ENCODE measurements around the gene AK5. TPM values are rescaled to one million over a fixed set of nuclear protein-coding genes. Genes with fewer than 3 reads are reported as not detected.

The AK5 gene
- total RNA-seq, 1 experiment from 2014 or later: 3.8 TPM

DNA sequence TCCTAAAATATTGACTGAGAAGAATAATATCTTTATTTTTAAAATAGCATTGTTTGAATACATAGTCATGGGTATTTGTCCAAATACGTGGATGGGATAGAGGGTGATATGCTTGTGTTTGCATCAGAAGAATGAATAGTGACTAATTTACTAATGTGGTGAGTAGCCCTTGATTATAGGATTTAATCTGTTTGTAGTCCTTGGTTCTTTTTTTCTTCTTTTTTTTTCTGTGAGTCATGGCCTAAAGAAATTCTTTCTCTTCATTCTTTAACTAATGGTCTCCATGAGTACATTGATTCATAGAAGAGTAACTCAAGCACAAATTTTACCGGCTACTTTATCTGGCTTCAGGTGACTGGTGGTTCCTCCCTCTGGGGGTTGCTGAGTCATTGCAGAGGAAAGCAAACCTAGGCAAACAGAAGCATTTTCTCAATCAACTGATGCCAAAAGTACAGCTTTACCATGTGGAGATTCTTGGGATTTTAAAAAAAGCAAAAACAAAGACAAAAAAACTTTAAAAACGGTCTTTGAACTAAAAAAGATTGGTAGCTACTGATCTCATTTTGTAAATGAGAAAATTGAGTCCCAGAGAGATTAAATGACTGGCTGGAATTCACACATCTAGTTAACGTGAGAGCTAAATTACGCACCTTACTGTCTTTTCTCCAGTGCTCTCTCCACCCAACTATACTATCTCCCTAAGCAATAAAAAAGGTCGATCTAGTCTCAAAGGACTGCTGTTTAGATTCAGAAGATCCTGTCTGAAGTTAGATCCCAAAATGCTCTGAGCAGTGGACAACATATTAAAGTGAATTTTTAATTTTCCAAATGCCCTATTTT lies 40.5 kb downstream of the AK5 start:
- H3K4me1 ChIP-seq (ENCODE audit: insufficient read depth, low read length): peaks cover 37% of the 10 kb centered on the region
- TSS peak; percentile 58 for BruUV-seq (replicated peaks)
- peak overlapping the region; percentile 96 for H3K27ac ChIP-seq (ENCODE audit: low read length)
- DNase-seq (peak; percentile 97), ATAC-seq (peak; percentile 97)
- no peaks in the 10 kb centered on the region for H4K20me1 ChIP-seq (ENCODE audit: low read length)
- H3K4me3 ChIP-seq (ENCODE audit: low read length): no peak overlapping the region
- no peaks in the 10 kb centered on the region for H3K79me2 ChIP-seq (ENCODE audit: low read length)
- TF ChIP-seq, protein P1, sequence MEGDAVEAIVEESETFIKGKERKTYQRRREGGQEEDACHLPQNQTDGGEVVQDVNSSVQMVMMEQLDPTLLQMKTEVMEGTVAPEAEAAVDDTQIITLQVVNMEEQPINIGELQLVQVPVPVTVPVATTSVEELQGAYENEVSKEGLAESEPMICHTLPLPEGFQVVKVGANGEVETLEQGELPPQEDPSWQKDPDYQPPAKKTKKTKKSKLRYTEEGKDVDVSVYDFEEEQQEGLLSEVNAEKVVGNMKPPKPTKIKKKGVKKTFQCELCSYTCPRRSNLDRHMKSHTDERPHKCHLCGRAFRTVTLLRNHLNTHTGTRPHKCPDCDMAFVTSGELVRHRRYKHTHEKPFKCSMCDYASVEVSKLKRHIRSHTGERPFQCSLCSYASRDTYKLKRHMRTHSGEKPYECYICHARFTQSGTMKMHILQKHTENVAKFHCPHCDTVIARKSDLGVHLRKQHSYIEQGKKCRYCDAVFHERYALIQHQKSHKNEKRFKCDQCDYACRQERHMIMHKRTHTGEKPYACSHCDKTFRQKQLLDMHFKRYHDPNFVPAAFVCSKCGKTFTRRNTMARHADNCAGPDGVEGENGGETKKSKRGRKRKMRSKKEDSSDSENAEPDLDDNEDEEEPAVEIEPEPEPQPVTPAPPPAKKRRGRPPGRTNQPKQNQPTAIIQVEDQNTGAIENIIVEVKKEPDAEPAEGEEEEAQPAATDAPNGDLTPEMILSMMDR (conservative IDR thresholded peaks at IDR 0.05; ENCODE audit: low read depth, low read length): no peak
- TF ChIP-seq EZH2 (IDR thresholded peaks at IDR 0.05; ENCODE audit: low read length, unreplicated experiment): no peak
- H3K9me2 ChIP-seq (replicated peaks; ENCODE audit: low read length): no peaks in the 10 kb centered on the region
- ChIA-PET CTCF (interaction anchor here (0.5 to 0.6 kb wide), 2 partner anchors 98 to 662 kb away, joined by 3 to 4 read pairs; no protein-coding TSS in a partner anchor), POLR2A (ENCODE audit: unreplicated experiment) (no interaction called here)
- peak overlapping the region; percentile 73 for H2AFZ ChIP-seq (ENCODE audit: low read length)
- intact Hi-C loops (cut with micrococcal nuclease): loop anchor here (1.0 to 10.0 kb wide), 3 partner anchors 20 to 213 kb away; no protein-coding TSS in a partner anchor
- H3K4me2 ChIP-seq (ENCODE audit: low read length): peak overlapping the region; percentile 73
- H3K36me3 ChIP-seq (ENCODE audit: low read depth, low read length): no peaks in the 10 kb centered on the region
- H3K9ac ChIP-seq (ENCODE audit: low read length): peak overlapping the region; percentile 77
- no peaks in the 10 kb centered on the region for H3K9me3 ChIP-seq (ENCODE audit: low read length)
- H3F3A ChIP-seq (ENCODE audit: low read length, unreplicated experiment): no peaks in the 10 kb centered on the region
- H3K27me3 ChIP-seq (ENCODE audit: low read length): no peaks in the 10 kb centered on the region

DNA sequence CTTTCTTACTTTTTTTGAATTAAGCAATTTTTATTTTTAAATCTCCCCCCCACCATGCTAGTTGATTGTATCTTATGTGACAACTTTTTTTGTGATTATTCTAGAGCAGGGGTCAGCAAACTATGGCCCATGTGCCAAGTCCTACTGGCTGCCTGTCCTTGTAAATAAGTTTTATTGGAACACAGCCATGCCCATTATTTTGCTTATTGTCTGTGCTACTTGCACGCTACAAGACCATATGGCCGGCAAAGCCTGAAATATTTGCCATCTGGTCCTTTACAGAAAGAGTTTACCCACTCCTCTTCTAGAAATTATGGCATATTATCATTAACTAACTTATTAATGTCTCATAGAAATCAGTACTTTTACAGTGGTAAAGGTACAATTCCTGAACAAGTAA lies 51.7 kb downstream of the AK5 start:
- H3K4me1 ChIP-seq (ENCODE audit: insufficient read depth, low read length): no peaks in the 10 kb centered on the region; the same call in 1 of the 2 replicates
- H3K79me2 ChIP-seq (ENCODE audit: low read length): no peaks in the 10 kb centered on the region
- H3K4me3 ChIP-seq (ENCODE audit: low read length): no peak overlapping the region
- ChIA-PET POLR2A (ENCODE audit: unreplicated experiment) (no interaction called here), CTCF (no interaction called here)
- H3F3A ChIP-seq (ENCODE audit: low read length, unreplicated experiment): no peaks in the 10 kb centered on the region
- TF ChIP-seq EZH2phosphoT487 (IDR thresholded peaks at IDR 0.05; ENCODE audit: borderline replicate concordance, low read length) (no peak), EZH2 (IDR thresholded peaks at IDR 0.05; ENCODE audit: low read length, unreplicated experiment) (no peak)
- TF ChIP-seq, protein P1 (conservative IDR thresholded peaks at IDR 0.05; ENCODE audit: low read depth, low read length): no peak
- no peaks in the 10 kb centered on the region for H3K9me2 ChIP-seq (replicated peaks; ENCODE audit: low read length)
- no TSS peak for BruUV-seq (replicated peaks)
- no peaks in the 10 kb centered on the region for H3K9me3 ChIP-seq (ENCODE audit: low read length)
- H3K9ac ChIP-seq (ENCODE audit: low read length): no peak overlapping the region
- ATAC-seq (no peak), DNase-seq (no peak)
- H4K20me1 ChIP-seq (ENCODE audit: low read length): no peaks in the 10 kb centered on the region
- H3K36me3 ChIP-seq (ENCODE audit: low read depth, low read length): no peaks in the 10 kb centered on the region
- no peak overlapping the region for H3K27ac ChIP-seq (ENCODE audit: low read length)
- intact Hi-C loops (cut with micrococcal nuclease): no loop called here
- no peak overlapping the region for H3K4me2 ChIP-seq (ENCODE audit: low read length)
- no peak overlapping the region for H2AFZ ChIP-seq (ENCODE audit: low read length)
- H3K27me3 ChIP-seq (ENCODE audit: low read length): no peaks in the 10 kb centered on the region

DNA sequence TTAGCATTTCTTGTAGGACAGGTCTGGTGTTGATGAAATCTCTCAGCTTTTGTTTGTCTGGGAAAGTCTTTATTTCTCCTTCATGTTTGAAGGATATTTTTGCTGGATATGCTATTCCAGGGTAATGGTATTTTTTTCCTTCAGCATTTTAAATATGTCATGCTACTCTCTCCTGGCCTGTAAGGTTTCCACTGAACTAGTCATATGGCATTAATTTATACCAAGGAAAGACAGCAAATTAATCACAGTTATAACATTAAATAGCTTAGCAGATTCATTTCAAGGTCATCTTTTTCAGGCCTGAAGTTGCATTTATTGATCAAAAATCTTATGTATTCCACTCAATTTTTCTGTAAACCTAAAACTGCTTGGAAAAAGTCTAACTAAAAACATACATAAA lies 54.9 kb downstream of the AK5 start:
- CTCF ChIA-PET: no interaction called here

More for the DNA sequence above, 54.9 kb downstream of the AK5 start:
- Histone ChIP-seq H3F3A (ENCODE audit: low read length, unreplicated experiment) (no peaks in the 10 kb centered on the region), H3K79me2 (ENCODE audit: low read length) (no peaks in the 10 kb centered on the region), H3K9me2 (replicated peaks; ENCODE audit: low read length) (no peaks in the 10 kb centered on the region), H3K9me3 (ENCODE audit: low read length) (no peaks in the 10 kb centered on the region), H3K9ac (ENCODE audit: low read length) (no peak overlapping the region), H3K4me2 (ENCODE audit: low read length) (no peak overlapping the region), H3K4me1 (ENCODE audit: insufficient read depth, low read length) (no peaks in the 10 kb centered on the region; the same call in 1 of the 2 replicates), H2AFZ (ENCODE audit: low read length) (no peak overlapping the region), H3K36me3 (ENCODE audit: low read depth, low read length) (no peaks in the 10 kb centered on the region), H3K27me3 (ENCODE audit: low read length) (no peaks in the 10 kb centered on the region), H4K20me1 (ENCODE audit: low read length) (no peaks in the 10 kb centered on the region), H3K27ac (ENCODE audit: low read length) (no peak overlapping the region), H3K4me3 (ENCODE audit: low read length) (no peak overlapping the region)
- no TSS peak for BruUV-seq (replicated peaks)
- POLR2A ChIA-PET (ENCODE audit: unreplicated experiment): no interaction called here
- TF ChIP-seq EZH2phosphoT487 (IDR thresholded peaks at IDR 0.05; ENCODE audit: borderline replicate concordance, low read length) (no peak), EZH2 (IDR thresholded peaks at IDR 0.05; ENCODE audit: low read length, unreplicated experiment) (no peak)
- TF ChIP-seq, protein P1 (conservative IDR thresholded peaks at IDR 0.05; ENCODE audit: low read depth, low read length): no peak
- ATAC-seq: no peak
- DNase-seq: no peak
- intact Hi-C loops (cut with micrococcal nuclease): no loop called here
